Neural cell (in vitro differentiated cells): Measurements from ENCODE around the gene DAPP1.

Source experiments
- CTCF ChIP-seq: fragments of 450-650 bp; IDR thresholded peaks from 2 replicates; pipeline ENCODE4 v1.5.1; 2014; ENCODE audit warnings: antibody characterized with exemption, mild to moderate bottlenecking, moderate library complexity; ENCODE audit not compliant: poor library complexity, severe bottlenecking
- EP300 ChIP-seq: fragments of 450-650 bp; conservative IDR thresholded peaks from 2 replicates; pipeline ENCODE4 v1.6.1; 2014; ENCODE audit warnings: antibody characterized with exemption, mild to moderate bottlenecking, moderate library complexity; ENCODE audit not compliant: poor library complexity, severe bottlenecking
- EZH2 ChIP-seq: fragments of 200-600, 300-800 bp; shearing (Covaris generic), sonication (generic); IDR thresholded peaks from 2 replicates; pipeline ENCODE4 v1.6.1; 2014; ENCODE audit warnings: antibody characterized with exemption, low read length, borderline replicate concordance, mild to moderate bottlenecking; ENCODE audit not compliant: insufficient read depth, poor library complexity, severe bottlenecking
- MXI1 ChIP-seq: fragments of 450-650 bp; conservative IDR thresholded peaks from 2 replicates; pipeline ENCODE4 v1.6.1; 2014; ENCODE audit warnings: antibody characterized with exemption, mild to moderate bottlenecking; ENCODE audit not compliant: poor library complexity, severe bottlenecking
- POLR2AphosphoS5 ChIP-seq: IDR thresholded peaks from 2 replicates; pipeline ENCODE4 v1.6.1; 2012
- RAD21 ChIP-seq: fragments of 450-650 bp; conservative IDR thresholded peaks from 2 replicates; pipeline ENCODE4 v1.6.1; 2014; ENCODE audit warnings: antibody characterized with exemption, mild to moderate bottlenecking, moderate library complexity
- REST ChIP-seq: IDR thresholded peaks from 2 replicates; pipeline ENCODE4 v1.6.1; 2012; ENCODE audit warnings: borderline replicate concordance
- SMC3 ChIP-seq: fragments of 450-650 bp; conservative IDR thresholded peaks from 2 replicates; pipeline ENCODE4 v1.6.1; 2014; ENCODE audit warnings: antibody characterized with exemption, mild to moderate bottlenecking, moderate library complexity; ENCODE audit not compliant: poor library complexity
- TAF1 ChIP-seq: IDR thresholded peaks from 2 replicates; pipeline ENCODE4 v1.6.1; 2012; ENCODE audit warnings: low read depth

- TF ChIP-seq POLR2AphosphoS5 (no peak), CTCF (no peak), EP300 (no peak), EZH2 (no peak), RAD21 (no peak), TAF1 (no peak), MXI1 (no peak), REST (no peak), SMC3 (no peak)
Measured at GRCh38 chr4:99806545-99806944, 10.1 kb upstream of the DAPP1 start.
